OCI-LY7 (cell line): ENCODE data around the gene XYLT1. TPM values are rescaled to one million over a fixed set of nuclear protein-coding genes. Genes with fewer than 3 reads are reported as not detected.

ENCODE experiments used
- BruUV-seq: library from RNA; stranded (reverse); fragments of 400-500 nt; replicated peaks from 2 replicates; lab custom pipeline; 2021; lab: Mats Ljungman, UMichigan
- CTCF ChIA-PET: fragments of 300-600 bp; sonication (Branson Sonifier 250); formaldehyde crosslinking; loops from one replicate; lab custom pipeline; 2022; ENCODE audit warnings: antibody characterized with exemption; ENCODE audit not compliant: unreplicated experiment; lab: Charles Lee
- POLR2A ChIA-PET: fragments of 300-600 bp; sonication (Branson Sonifier 250); formaldehyde crosslinking; loops from one replicate; lab custom pipeline; 2022; ENCODE audit warnings: antibody characterized with exemption; lab: Charles Lee
- DNase-seq: peaks from one replicate; pipeline ENCODE4 v3.0.0-alpha.2; 2015; ENCODE audit warnings: low spot score
- H2AFZ ChIP-seq: fragments of 200-600 bp; sonication (generic), shearing (Covaris generic); 2 replicates; pipeline ENCODE4 v1.6.1; 2014; ENCODE audit warnings: mild to moderate bottlenecking, antibody characterized with exemption, low read length, moderate library complexity
- H3K27ac ChIP-seq: fragments of 200-600 bp; sonication (generic); 2 replicates; pipeline ENCODE4 v1.5.1; 2014; ENCODE audit warnings: mixed run types, low read depth, mild to moderate bottlenecking, moderate library complexity, low read length, inconsistent platforms; ENCODE audit not compliant: poor library complexity, severe bottlenecking
- H3K36me3 ChIP-seq: fragments of 200-600 bp; sonication (generic); 2 replicates; pipeline ENCODE4 v1.6.1; 2014; ENCODE audit warnings: mild to moderate bottlenecking, antibody characterized with exemption, low read length, moderate library complexity, mixed read lengths; ENCODE audit not compliant: insufficient read depth
- H3K4me1 ChIP-seq: fragments of 200-600 bp; sonication (generic); 2 replicates; pipeline ENCODE4 v1.5.1; 2014; ENCODE audit warnings: mild to moderate bottlenecking, low read length; ENCODE audit not compliant: insufficient read depth, poor library complexity, severe bottlenecking
- H3K4me2 ChIP-seq: fragments of 200-600 bp; sonication (generic); 2 replicates; pipeline ENCODE4 v1.6.1; 2014; ENCODE audit warnings: mild to moderate bottlenecking, low read length
- H3K4me3 ChIP-seq: fragments of 200-600 bp; sonication (generic); 2 replicates; pipeline ENCODE4 v1.5.1; 2014; ENCODE audit warnings: mild to moderate bottlenecking, low read depth, low read length; ENCODE audit not compliant: poor library complexity, severe bottlenecking
- H3K79me2 ChIP-seq: fragments of 200-600 bp; sonication (generic); 2 replicates; pipeline ENCODE4 v1.6.1; 2016; ENCODE audit warnings: low read depth, mild to moderate bottlenecking, low read length, moderate library complexity, mixed read lengths; ENCODE audit not compliant: insufficient read depth
- H3K9me2 ChIP-seq: fragments of 200-600 bp; sonication (generic); 2 replicates; pipeline ENCODE4 v1.6.1; 2016; ENCODE audit warnings: mild to moderate bottlenecking, low read length, mixed read lengths; ENCODE audit not compliant: insufficient read depth
- H3K9me3 ChIP-seq: fragments of 200-600 bp; sonication (generic); 2 replicates; pipeline ENCODE4 v1.6.1; 2014; ENCODE audit warnings: mild to moderate bottlenecking, mixed run types, low read length, mixed read lengths
- H4K20me1 ChIP-seq: fragments of 200-600 bp; sonication (generic); 2 replicates; pipeline ENCODE4 v1.6.1; 2014; ENCODE audit warnings: mild to moderate bottlenecking, antibody characterized with exemption, low read length, moderate library complexity, mixed read lengths; ENCODE audit not compliant: insufficient read depth
- CTCF ChIP-seq: fragments of 200-600 bp; sonication (generic); conservative IDR thresholded peaks from 2 replicates; pipeline ENCODE4 v1.5.1; 2014; ENCODE audit warnings: mild to moderate bottlenecking, antibody characterized with exemption, low read length, moderate library complexity, mixed read lengths
- EZH2phosphoT487 ChIP-seq: fragments of 200-600 bp; sonication (generic); IDR thresholded peaks from 2 replicates; pipeline ENCODE4 v1.6.1; 2018; ENCODE audit warnings: low read depth, borderline replicate concordance, mild to moderate bottlenecking, mixed run types, antibody characterized with exemption, low read length, moderate library complexity, mixed read lengths
- intact Hi-C: fragments of 100-400 bp; cut with micrococcal nuclease; formaldehyde crosslinking; loops from one replicate; pipeline ENCODE4 v1.10.0; 2022; ENCODE audit not compliant: unreplicated experiment
- total RNA-seq, 2 experiments: library from RNA; depleted of rRNA in 1 of 2; stranded (reverse); fragments of >200 nt in 1 of 2; shearing (Covaris generic) in 1 of 2; gene quantifications; 2 replicates each; pipeline ENCODE4 v1.2.3, GENCODE V29; 2014 to 2022

XYLT1 gene
- total RNA-seq, 2 experiments from 2014 or later = 36.3 to 50.0 TPM

GRCh38 chr16:17374668-17375255 is 96.0 kb downstream of the XYLT1 start:
- Histone ChIP-seq H3K4me3 (no peak overlapping the region), H2AFZ (no peak overlapping the region), H3K27ac (no peak overlapping the region), H3K79me2 (peaks cover 20% of the 10 kb centered on the region; the same call in 1 of the 2 replicates), H4K20me1 (no peaks in the 10 kb centered on the region; the same call in 1 of the 2 replicates), H3K9me2 (no peaks in the 10 kb centered on the region), H3K4me2 (no peak overlapping the region), H3K9me3 (no peaks in the 10 kb centered on the region), H3K36me3 (no peaks in the 10 kb centered on the region), H3K4me1 (peaks cover 89% of the 10 kb centered on the region)
- ChIA-PET CTCF (no interaction called here), POLR2A (interaction anchor here (0.6 kb wide), 5 partner anchors 71 to 447 kb away, joined by 3 to 4 read pairs (median 3); no protein-coding TSS in a partner anchor)
- TF ChIP-seq EZH2phosphoT487 (no peak), CTCF (no peak)
- no peak for DNase-seq
- BruUV-seq = no TSS peak
- intact Hi-C loops = no loop called here

- Histone ChIP-seq H3K9me2 (no peaks in the 10 kb centered on the region), H3K4me2 (no peak overlapping the region), H3K79me2 (peaks cover 26% of the 10 kb centered on the region; the same call in 1 of the 2 replicates), H3K27ac (no peak overlapping the region), H3K9me3 (no peaks in the 10 kb centered on the region), H4K20me1 (no peaks in the 10 kb centered on the region; the same call in 1 of the 2 replicates), H3K36me3 (no peaks in the 10 kb centered on the region), H3K4me1 (peaks cover 93% of the 10 kb centered on the region), H3K4me3 (no peak overlapping the region), H2AFZ (no peak overlapping the region)
- POLR2A ChIA-PET = no interaction called here
- CTCF ChIA-PET = no interaction called here
- intact Hi-C loops = no loop called here
- BruUV-seq = no TSS peak
- TF ChIP-seq EZH2phosphoT487 (no peak), CTCF (no peak)
- DNase-seq = no peak
Observed at GRCh38 chr16:17373533-17373932, 97.2 kb downstream of the XYLT1 start.

GRCh38 chr16:17372386-17372785 is 98.4 kb downstream of the XYLT1 start:
- no TSS peak for BruUV-seq
- ChIA-PET CTCF (no interaction called here), POLR2A (interaction anchor here (1.5 to 3.7 kb wide), 2 partner anchors 13 to 88 kb away, joined by 3 to 13 read pairs; no protein-coding TSS in a partner anchor)
- intact Hi-C loops = no loop called here
- TF ChIP-seq CTCF = no peak
- TF ChIP-seq EZH2phosphoT487 = no peak
- Histone ChIP-seq H3K27ac (no peak overlapping the region), H3K36me3 (no peaks in the 10 kb centered on the region), H2AFZ (no peak overlapping the region), H4K20me1 (no peaks in the 10 kb centered on the region; the same call in 1 of the 2 replicates), H3K79me2 (peaks cover 37% of the 10 kb centered on the region; the same call in 1 of the 2 replicates), H3K9me2 (no peaks in the 10 kb centered on the region), H3K9me3 (no peaks in the 10 kb centered on the region), H3K4me2 (peak overlapping the region; percentile 76), H3K4me1 (peaks cover 93% of the 10 kb centered on the region), H3K4me3 (no peak overlapping the region)
- DNase-seq = peak; percentile 31
